A549 treated with CpdA at 1 μM for 4 hours (cell line): ENCODE data around the gene GPATCH11. TPM values are rescaled to one million over a fixed set of nuclear protein-coding genes. Genes with fewer than 3 reads are reported as not detected.

Experiments
- total RNA-seq: library from RNA; stranded (reverse); fragments of 200-300 nt; extraction: Qiagen RNA extraction; gene quantifications from 5 replicates; pipeline ENCODE4 v1.2.3, GENCODE V29; 2022; ENCODE audit warnings: low read depth

GPATCH11 gene
- total RNA-seq = 9.1 to 13.1 TPM (median 10.0 TPM) in 5 replicates

DNA sequence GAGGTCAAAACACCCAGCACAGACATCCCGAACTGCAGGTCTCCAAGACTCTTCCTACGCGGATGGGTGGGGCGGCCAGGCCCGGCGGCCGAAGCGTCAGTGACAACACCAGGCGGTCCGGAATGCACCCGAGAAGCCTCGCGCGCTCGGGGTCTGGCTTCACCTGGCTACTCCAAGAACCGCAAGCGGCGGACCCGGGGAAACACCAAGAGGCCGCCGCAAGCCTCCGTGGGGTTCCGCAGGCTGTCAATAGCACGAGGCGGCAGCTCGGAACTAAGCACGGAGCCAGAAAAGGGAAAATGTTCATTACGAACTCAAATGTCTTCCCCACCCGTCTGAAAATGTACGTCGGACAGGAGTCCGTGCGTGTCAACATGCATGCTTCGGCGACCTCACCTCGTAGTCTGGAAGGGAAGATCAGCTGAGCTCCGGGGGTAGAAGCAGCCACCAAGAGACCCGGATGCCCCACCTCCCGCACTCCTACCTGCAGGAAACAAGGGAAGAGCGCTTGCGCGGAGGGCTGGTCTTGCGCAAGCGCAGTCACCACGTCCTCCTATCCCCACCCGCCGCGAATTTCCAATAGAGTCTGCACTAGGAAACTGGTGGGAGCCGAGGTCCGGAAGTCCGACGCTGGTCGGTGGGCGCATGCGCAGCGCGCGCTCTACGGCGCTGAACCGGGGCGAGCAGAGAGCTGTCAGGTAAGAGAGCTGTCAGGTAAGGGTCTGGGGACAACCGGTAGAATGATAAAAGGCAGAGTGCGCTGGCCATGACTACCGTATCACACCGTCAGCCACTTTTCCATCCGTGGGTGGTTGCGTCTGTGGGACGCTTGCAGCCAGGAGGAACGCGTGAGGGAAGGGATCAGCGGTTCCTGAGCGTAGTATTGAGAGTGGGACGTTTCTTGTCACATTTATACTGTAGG is at the start of gene GPATCH11, which contains the start of gene HEATR5B:
Gene GPATCH11 (plus strand): TSS at position 646 of the 922 bp plus-strand sequence. CDS start 3,864 bp downstream, outside the sequence.
Gene HEATR5B (minus strand): TSS at position 500 of the 922 bp plus-strand sequence. CDS start 958 bp downstream, outside the sequence.

Other genes with a start within 250 kb of the GPATCH11 start
- gene STRN, start 118.0 kb upstream of the GPATCH11 start, total RNA-seq = 12.1 to 18.5 TPM (median 17.3 TPM) in 5 replicates
- gene HEATR5B, start 146 bp upstream of the GPATCH11 start, total RNA-seq = 6.2 to 8.0 TPM (median 7.0 TPM) in 5 replicates
- gene EIF2AK2, start 72.5 kb downstream of the GPATCH11 start, total RNA-seq = 18.9 to 35.6 TPM (median 26.0 TPM) in 5 replicates
- gene SULT6B1, start 104.2 kb downstream of the GPATCH11 start, total RNA-seq = not detected in 5 replicates
- gene CEBPZOS, start 112.0 kb downstream of the GPATCH11 start, total RNA-seq = 39.5 to 52.7 TPM (median 43.0 TPM) in 5 replicates
- gene CEBPZ, start 147.1 kb downstream of the GPATCH11 start, total RNA-seq = 71.7 to 94.1 TPM (median 82.7 TPM) in 5 replicates
- 19.4 to 22.0 TPM (median 21.6 TPM) in 5 replicates for gene NDUFAF7, start 147.1 kb downstream of the GPATCH11 start, total RNA-seq
- 9.5 to 13.6 TPM (median 12.6 TPM) in 5 replicates for gene PRKD3, start 240.3 kb downstream of the GPATCH11 start, total RNA-seq